Measurements from ENCODE around the gene HOXB3. TPM values are rescaled to one million over a fixed set of nuclear protein-coding genes. Genes with fewer than 3 reads are reported as not detected.
"Not testable (repeated sequence)": the region's sequence is repeated elsewhere in the genome, so short reads cannot be mapped to it uniquely, and the experiment has no call there.

The HOXB3 gene
- total RNA-seq, 4 donors from 2014 or later = 10.6 to 30.0 (median 18.0) TPM

DNA sequence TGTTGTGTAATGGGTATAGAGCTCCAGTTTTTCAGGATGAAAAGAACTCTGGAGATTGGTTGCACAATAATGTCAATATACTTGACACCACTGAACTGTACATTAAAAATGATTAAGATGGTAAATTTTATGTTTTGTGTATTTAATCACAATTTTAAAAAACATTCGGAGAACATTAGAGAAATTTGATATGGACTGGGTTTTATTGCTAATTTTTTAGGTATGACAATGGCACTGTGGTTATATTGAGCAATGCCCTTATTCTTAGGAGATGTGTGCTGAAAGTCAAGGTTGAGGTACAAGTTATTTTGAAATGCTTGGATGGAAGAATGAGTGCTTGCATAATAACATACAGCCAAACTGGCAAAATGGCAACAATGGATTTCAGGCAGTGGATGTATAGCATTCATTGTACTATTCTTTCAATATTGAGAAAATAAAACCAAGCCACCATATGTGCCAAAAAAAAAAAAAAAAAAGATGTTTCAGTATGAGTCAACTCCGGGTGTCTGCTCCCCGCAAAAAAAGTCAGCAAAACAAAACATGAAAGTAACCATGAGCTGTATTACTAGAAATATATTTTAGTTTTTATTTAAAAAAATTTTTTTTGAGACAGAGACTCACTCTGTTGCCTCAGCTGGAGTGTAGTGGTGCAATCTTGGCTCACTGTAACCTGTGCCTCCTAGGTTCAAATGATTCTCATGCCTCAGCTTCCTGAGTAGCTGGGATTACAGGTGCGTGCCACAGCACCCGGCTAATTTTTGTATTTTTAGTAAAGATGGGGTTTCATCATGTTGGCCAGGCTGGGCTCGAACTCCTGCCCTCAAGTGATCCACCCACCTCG is 79.1 kb downstream of the HOXB3 start:
- intact Hi-C loops (cut with DNase I; ENCODE audit: low total_unique reads) = no loop called here
- Histone ChIP-seq H3K4me1 (no peaks in the 10 kb centered on the region), H3K27ac (no peak overlapping the region), H3K4me3 (no peak overlapping the region), H3K9me3 (no peaks in the 10 kb centered on the region), H3K36me3 (no peaks in the 10 kb centered on the region), H3K27me3 (no peaks in the 10 kb centered on the region)
- no peak for DNase-seq
- TF ChIP-seq, protein P1, sequence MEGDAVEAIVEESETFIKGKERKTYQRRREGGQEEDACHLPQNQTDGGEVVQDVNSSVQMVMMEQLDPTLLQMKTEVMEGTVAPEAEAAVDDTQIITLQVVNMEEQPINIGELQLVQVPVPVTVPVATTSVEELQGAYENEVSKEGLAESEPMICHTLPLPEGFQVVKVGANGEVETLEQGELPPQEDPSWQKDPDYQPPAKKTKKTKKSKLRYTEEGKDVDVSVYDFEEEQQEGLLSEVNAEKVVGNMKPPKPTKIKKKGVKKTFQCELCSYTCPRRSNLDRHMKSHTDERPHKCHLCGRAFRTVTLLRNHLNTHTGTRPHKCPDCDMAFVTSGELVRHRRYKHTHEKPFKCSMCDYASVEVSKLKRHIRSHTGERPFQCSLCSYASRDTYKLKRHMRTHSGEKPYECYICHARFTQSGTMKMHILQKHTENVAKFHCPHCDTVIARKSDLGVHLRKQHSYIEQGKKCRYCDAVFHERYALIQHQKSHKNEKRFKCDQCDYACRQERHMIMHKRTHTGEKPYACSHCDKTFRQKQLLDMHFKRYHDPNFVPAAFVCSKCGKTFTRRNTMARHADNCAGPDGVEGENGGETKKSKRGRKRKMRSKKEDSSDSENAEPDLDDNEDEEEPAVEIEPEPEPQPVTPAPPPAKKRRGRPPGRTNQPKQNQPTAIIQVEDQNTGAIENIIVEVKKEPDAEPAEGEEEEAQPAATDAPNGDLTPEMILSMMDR (IDR thresholded peaks at IDR 0.05) = no peak
- TF ChIP-seq POLR2A (IDR thresholded peaks at IDR 0.05) = no peak

DNA sequence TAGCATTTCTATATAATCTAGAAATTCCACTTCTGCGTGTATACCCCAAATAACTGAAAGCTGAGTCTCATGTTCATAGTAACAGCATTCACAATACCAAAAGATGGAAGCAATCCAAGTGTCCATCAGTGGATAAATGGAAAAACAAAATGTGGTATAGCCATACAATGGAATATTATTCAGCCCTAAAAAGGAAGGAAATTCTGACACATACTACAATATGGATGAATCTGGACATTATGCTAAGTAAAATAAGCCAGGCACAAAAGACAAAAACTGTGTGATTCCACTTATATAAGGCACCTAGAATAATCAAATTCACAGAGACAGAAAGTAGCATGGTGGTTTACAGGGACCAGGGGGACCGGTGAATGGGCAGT is 79.7 kb downstream of the HOXB3 start:
- no peaks in the 10 kb centered on the region for H3K9me3 ChIP-seq
- no peak overlapping the region for H3K27ac ChIP-seq
- H3K27me3 ChIP-seq = no peaks in the 10 kb centered on the region
- TF ChIP-seq POLR2A (IDR thresholded peaks at IDR 0.05) = no peak
- TF ChIP-seq, protein P1 (IDR thresholded peaks at IDR 0.05) = no peak
- no peaks in the 10 kb centered on the region for H3K4me1 ChIP-seq
- intact Hi-C loops (cut with DNase I; ENCODE audit: low total_unique reads) = no loop called here
- no peak for DNase-seq
- no peaks in the 10 kb centered on the region for H3K36me3 ChIP-seq
- no peak overlapping the region for H3K4me3 ChIP-seq

DNA sequence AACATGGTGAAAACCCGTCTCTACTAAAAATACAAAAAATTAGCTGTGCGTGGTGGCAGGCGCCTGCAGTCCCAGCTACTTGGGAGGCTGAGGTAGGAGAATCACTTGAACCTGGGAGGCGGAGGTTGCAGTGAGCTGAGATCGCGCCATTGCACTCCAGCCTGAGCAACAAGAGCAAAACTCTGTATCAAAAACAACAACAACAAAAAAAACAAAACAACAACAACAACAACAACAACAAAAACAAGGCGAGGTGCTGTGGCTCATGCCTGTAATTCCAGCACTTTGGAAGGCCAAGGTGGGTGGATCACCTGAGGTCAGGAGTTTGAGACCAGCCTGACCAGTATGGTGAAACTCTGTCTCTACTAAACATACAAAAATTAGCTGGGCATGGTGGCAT is 80.3 kb downstream of the HOXB3 start:
- intact Hi-C loops (cut with DNase I; ENCODE audit: low total_unique reads) = not testable (repeated sequence)

DNA sequence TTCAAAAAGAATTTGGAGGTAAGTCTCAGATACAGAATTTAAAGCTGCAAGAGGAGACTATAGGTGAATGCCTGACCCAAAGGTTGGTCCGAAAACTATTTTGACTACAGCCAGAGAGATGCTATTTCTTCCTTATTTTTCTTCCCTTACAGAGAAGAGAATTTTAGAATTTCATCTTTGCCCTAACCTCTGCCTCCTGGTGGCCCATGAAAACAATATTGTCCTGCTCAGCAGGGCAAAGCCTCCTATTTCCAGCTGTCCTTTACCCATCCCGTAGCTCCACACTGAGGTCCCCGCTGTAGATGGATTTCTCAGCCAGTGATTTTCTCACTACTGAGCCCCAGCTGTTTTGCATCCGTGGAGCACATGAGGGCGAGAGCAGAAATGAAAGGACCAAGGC is 83.8 kb downstream of the HOXB3 start:
- no peaks in the 10 kb centered on the region for H3K9me3 ChIP-seq
- no peaks in the 10 kb centered on the region for H3K4me1 ChIP-seq
- H3K27me3 ChIP-seq = no peaks in the 10 kb centered on the region
- no peaks in the 10 kb centered on the region for H3K36me3 ChIP-seq
- no peak overlapping the region for H3K4me3 ChIP-seq
- H3K27ac ChIP-seq = no peak overlapping the region
- intact Hi-C loops (cut with DNase I; ENCODE audit: low total_unique reads) = no loop called here
- DNase-seq = no peak
- TF ChIP-seq, protein P1 (IDR thresholded peaks at IDR 0.05) = no peak
- TF ChIP-seq POLR2A (IDR thresholded peaks at IDR 0.05) = no peak

More for the DNA sequence above, 80.3 kb downstream of the HOXB3 start:
- DNase-seq, H3K27ac ChIP-seq, H3K9me3 ChIP-seq, H3K4me1 ChIP-seq, H3K27me3 ChIP-seq, H3K4me3 ChIP-seq, H3K36me3 ChIP-seq: not testable (repeated sequence)

DNA sequence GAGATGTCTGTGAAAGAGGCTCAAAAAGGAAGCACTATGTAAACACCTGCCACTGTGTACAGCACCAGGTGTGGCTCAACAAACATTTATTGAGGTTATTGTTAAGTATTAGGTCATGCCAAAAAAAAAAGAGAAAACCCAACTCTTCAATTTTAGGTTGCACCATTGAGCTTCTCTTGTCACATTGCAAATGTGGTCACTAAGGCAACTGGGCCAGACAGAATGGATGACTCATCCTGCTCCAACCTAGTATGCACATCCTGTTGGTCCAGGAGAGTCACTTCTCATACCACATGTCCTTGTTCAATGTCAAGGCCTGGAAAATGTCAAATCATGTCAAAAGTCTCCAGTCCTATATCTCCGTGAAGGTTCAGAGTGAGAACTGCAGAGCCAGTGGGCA is 84.3 kb downstream of the HOXB3 start:
- intact Hi-C loops (cut with DNase I; ENCODE audit: low total_unique reads) = no loop called here
- no peak overlapping the region for H3K27ac ChIP-seq
- no peak for DNase-seq

More for the DNA sequence above, 84.3 kb downstream of the HOXB3 start:
- Histone ChIP-seq H3K36me3 (no peaks in the 10 kb centered on the region), H3K4me3 (no peak overlapping the region), H3K4me1 (no peaks in the 10 kb centered on the region), H3K9me3 (no peaks in the 10 kb centered on the region), H3K27me3 (no peaks in the 10 kb centered on the region)
- no peak for TF ChIP-seq POLR2A (IDR thresholded peaks at IDR 0.05)
- TF ChIP-seq, protein P1 (IDR thresholded peaks at IDR 0.05) = no peak
